ENCODE data around the gene BCAR3.

Gene BCAR3

DNA sequence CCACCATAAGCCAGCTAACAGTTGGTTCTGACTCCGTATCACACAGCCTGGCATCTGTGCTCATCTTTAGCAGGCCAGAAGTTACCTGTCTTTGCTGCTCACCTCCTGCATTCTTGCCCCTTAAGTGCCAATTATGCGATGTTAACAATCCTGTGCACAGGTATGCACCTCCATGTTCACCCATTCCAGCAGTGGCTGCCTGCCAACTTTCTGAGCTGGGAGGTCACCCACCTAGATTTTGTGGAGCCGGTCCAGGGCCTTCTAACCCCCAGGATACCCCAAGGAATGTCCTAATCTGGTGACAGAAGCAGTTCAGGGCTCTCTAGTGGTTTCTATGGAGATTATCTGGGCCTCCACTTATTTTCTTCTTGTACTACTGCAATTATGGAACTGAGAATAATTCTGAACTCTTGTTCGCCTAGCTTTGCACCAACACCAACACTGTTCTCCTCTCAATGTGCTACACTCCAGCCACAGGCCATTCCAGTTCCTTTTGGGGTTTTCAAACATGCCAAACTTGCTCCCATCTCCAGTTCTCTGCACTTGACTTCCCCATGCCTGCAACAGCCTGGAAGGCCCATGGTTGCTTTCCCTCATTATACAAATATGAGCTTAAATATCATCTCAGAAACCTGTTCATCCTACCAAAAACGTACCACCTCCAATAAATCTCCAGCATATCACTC is 9.0 kb downstream of the BCAR3 start:
- peaks cover 8% of the 10 kb centered on the region for H3K4me1 ChIP-seq (ENCODE audit: control insufficient read depth, low read depth, low read length)
- H3K36me3 ChIP-seq (ENCODE audit: control insufficient read depth, low read depth, low read length) = no peaks in the 10 kb centered on the region
- no peak overlapping the region for H3K4me3 ChIP-seq (ENCODE audit: low read length)
- no peaks in the 10 kb centered on the region for H3K27me3 ChIP-seq (ENCODE audit: control insufficient read depth, insufficient read depth, low read length)
- no peak overlapping the region for H3K9ac ChIP-seq (ENCODE audit: low read length)
- no peak overlapping the region for H3K27ac ChIP-seq (ENCODE audit: low read length)
- H3K9me3 ChIP-seq (ENCODE audit: control insufficient read depth, low read depth, low read length) = no peaks in the 10 kb centered on the region

DNA sequence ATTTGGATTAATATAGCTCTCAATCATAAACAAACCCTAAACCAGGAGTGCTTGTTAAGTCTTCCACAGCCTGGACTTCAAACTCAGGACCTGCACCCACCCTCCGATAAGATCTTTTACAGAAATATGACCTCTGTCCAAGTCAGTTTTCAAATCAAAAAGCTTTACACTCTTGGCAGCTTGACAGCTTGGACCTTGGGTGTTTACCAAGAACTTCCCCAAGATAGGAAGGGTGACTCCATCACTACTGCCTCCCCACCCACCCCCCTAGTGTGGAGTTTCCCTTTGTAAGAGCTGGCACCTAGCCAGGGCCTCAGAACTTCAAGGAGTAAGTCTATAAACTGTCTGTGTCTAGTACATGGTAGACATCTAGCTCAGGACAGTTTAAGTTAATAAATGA is 9.6 kb downstream of the BCAR3 start:
- Histone ChIP-seq H3K4me1 (ENCODE audit: control insufficient read depth, low read depth, low read length) (peaks cover 6% of the 10 kb centered on the region), H3K27me3 (ENCODE audit: control insufficient read depth, insufficient read depth, low read length) (no peaks in the 10 kb centered on the region), H3K27ac (ENCODE audit: low read length) (no peak overlapping the region), H3K9me3 (ENCODE audit: control insufficient read depth, low read depth, low read length) (no peaks in the 10 kb centered on the region), H3K36me3 (ENCODE audit: control insufficient read depth, low read depth, low read length) (no peaks in the 10 kb centered on the region), H3K9ac (ENCODE audit: low read length) (no peak overlapping the region), H3K4me3 (ENCODE audit: low read length) (no peak overlapping the region)

DNA sequence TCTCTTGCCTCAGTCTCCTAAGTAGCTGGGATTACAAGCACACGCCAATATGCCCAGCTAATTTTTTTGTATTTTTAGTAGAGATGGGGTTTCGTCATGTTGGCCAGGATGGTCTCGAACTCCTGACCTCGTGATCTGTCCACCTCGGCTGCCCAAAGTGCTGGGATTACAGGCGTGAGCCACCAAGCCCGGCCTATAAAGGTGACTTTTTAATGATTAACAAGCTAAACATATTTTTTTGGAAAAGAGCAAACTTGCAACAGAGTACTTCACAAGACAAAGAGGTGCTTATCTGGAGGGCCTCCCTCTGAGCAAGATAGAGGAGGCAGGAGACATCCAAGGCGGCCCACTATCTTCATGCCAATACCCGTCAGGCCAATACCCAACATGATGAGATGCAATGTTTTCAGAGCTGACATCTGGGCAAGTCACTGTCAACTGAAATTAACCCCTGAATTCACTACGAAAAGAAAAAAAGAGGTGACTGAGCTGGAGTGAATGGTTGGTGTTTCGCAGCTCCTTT is 10.5 kb downstream of the BCAR3 start:
- H3K27me3 ChIP-seq (ENCODE audit: control insufficient read depth, insufficient read depth, low read length) = no peaks in the 10 kb centered on the region
- H3K9ac ChIP-seq (ENCODE audit: low read length) = no peak overlapping the region
- no peak overlapping the region for H3K4me3 ChIP-seq (ENCODE audit: low read length)
- H3K9me3 ChIP-seq (ENCODE audit: control insufficient read depth, low read depth, low read length) = no peaks in the 10 kb centered on the region
- H3K36me3 ChIP-seq (ENCODE audit: control insufficient read depth, low read depth, low read length) = no peaks in the 10 kb centered on the region
- H3K4me1 ChIP-seq (ENCODE audit: control insufficient read depth, low read depth, low read length) = peaks cover 7% of the 10 kb centered on the region
- no peak overlapping the region for H3K27ac ChIP-seq (ENCODE audit: low read length)

DNA sequence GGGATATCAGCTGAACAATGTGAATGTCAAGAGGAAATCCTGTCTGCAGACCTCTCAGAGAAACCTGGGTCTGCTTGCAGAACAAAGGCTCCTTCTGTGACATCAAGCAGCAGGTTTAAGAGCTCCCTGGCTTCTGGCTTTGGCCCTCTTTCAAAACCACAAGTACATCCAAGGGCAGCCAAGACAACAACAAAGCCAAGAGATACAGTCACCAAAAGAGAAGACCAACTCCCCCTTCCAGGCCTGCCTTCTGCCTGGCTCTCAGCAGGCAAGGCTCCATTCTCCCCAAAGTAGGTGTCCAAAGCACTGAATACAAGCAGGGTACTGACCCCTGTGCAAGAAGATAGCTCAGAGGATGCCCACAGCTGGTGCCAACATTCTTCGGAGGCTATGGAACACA is 11.5 kb downstream of the BCAR3 start:
- Histone ChIP-seq H3K27me3 (ENCODE audit: control insufficient read depth, insufficient read depth, low read length) (no peaks in the 10 kb centered on the region), H3K4me1 (ENCODE audit: control insufficient read depth, low read depth, low read length) (peaks cover 5% of the 10 kb centered on the region), H3K9me3 (ENCODE audit: control insufficient read depth, low read depth, low read length) (no peaks in the 10 kb centered on the region), H3K9ac (ENCODE audit: low read length) (no peak overlapping the region), H3K36me3 (ENCODE audit: control insufficient read depth, low read depth, low read length) (no peaks in the 10 kb centered on the region), H3K4me3 (ENCODE audit: low read length) (no peak overlapping the region), H3K27ac (ENCODE audit: low read length) (no peak overlapping the region)

GRCh38 chr1:93669369-93669768 is 12.3 kb downstream of the BCAR3 start:
- no peaks in the 10 kb centered on the region for H3K9me3 ChIP-seq (ENCODE audit: control insufficient read depth, low read depth, low read length)
- no peak overlapping the region for H3K4me3 ChIP-seq (ENCODE audit: low read length)
- H3K36me3 ChIP-seq (ENCODE audit: control insufficient read depth, low read depth, low read length) = no peaks in the 10 kb centered on the region
- peaks cover 10% of the 10 kb centered on the region for H3K4me1 ChIP-seq (ENCODE audit: control insufficient read depth, low read depth, low read length)
- no peaks in the 10 kb centered on the region for H3K27me3 ChIP-seq (ENCODE audit: control insufficient read depth, insufficient read depth, low read length)
- H3K27ac ChIP-seq (ENCODE audit: low read length) = no peak overlapping the region
- H3K9ac ChIP-seq (ENCODE audit: low read length) = no peak overlapping the region

- Histone ChIP-seq H3K4me3 (ENCODE audit: low read length) (no peak overlapping the region), H3K9ac (ENCODE audit: low read length) (no peak overlapping the region), H3K9me3 (ENCODE audit: control insufficient read depth, low read depth, low read length) (no peaks in the 10 kb centered on the region), H3K36me3 (ENCODE audit: control insufficient read depth, low read depth, low read length) (no peaks in the 10 kb centered on the region), H3K27ac (ENCODE audit: low read length) (no peak overlapping the region), H3K4me1 (ENCODE audit: control insufficient read depth, low read depth, low read length) (peaks cover 10% of the 10 kb centered on the region), H3K27me3 (ENCODE audit: control insufficient read depth, insufficient read depth, low read length) (no peaks in the 10 kb centered on the region)
Observed at GRCh38 chr1:93668951-93669350, 12.7 kb downstream of the BCAR3 start.

GRCh38 chr1:93668121-93668520 is 13.5 kb downstream of the BCAR3 start:
- peaks cover 16% of the 10 kb centered on the region for H3K4me1 ChIP-seq (ENCODE audit: control insufficient read depth, low read depth, low read length)
- no peak overlapping the region for H3K4me3 ChIP-seq (ENCODE audit: low read length)
- H3K9me3 ChIP-seq (ENCODE audit: control insufficient read depth, low read depth, low read length) = no peaks in the 10 kb centered on the region
- H3K9ac ChIP-seq (ENCODE audit: low read length) = no peak overlapping the region
- peaks cover 4% of the 10 kb centered on the region for H3K36me3 ChIP-seq (ENCODE audit: control insufficient read depth, low read depth, low read length)
- H3K27me3 ChIP-seq (ENCODE audit: control insufficient read depth, insufficient read depth, low read length) = no peaks in the 10 kb centered on the region
- no peak overlapping the region for H3K27ac ChIP-seq (ENCODE audit: low read length)

GRCh38 chr1:93667642-93668041 is 14.0 kb downstream of the BCAR3 start:
- Histone ChIP-seq H3K27ac (ENCODE audit: low read length) (no peak overlapping the region), H3K9me3 (ENCODE audit: control insufficient read depth, low read depth, low read length) (no peaks in the 10 kb centered on the region), H3K27me3 (ENCODE audit: control insufficient read depth, insufficient read depth, low read length) (no peaks in the 10 kb centered on the region), H3K4me1 (ENCODE audit: control insufficient read depth, low read depth, low read length) (peaks cover 21% of the 10 kb centered on the region), H3K36me3 (ENCODE audit: control insufficient read depth, low read depth, low read length) (peaks cover 4% of the 10 kb centered on the region), H3K9ac (ENCODE audit: low read length) (no peak overlapping the region), H3K4me3 (ENCODE audit: low read length) (no peak overlapping the region)

DNA sequence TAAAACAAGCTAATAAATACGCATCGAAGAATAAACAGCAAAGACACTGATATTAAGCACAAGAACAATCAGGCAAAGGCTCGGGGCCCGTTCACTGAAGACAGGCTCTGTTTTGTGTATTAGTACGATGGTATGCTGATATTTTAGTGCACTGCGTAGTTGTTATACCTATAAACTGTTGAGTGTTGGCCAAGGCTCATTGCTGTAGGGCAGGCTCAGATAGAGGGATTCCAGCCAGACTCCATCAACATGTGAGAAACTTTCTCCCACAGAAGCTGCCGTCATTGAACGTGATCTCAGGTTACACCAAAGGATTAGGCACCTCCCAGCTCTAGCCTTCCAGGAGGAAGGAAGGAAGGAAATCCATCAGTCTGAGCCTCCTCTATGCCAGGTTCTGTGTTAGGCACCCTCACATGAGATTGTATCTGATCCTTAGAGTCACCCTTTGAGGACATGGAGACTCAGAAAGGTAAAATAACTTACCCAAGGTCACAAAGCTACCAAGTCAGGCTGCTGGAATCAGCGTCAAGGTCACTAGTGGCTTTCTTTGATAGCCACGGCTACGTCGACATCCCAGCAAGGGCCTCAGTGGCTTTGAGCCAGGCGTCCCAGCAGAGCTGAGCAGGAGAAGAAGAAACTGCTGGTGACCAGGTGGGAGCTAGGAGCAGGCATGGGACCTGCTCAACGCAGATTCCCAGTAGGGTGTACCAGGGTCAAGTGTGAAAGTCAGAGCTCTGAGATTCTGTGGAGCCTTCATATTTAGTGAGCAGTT is 14.8 kb downstream of the BCAR3 start:
- no peaks in the 10 kb centered on the region for H3K27me3 ChIP-seq (ENCODE audit: control insufficient read depth, insufficient read depth, low read length)
- no peaks in the 10 kb centered on the region for H3K9me3 ChIP-seq (ENCODE audit: control insufficient read depth, low read depth, low read length)
- H3K4me3 ChIP-seq (ENCODE audit: low read length) = no peak overlapping the region
- H3K4me1 ChIP-seq (ENCODE audit: control insufficient read depth, low read depth, low read length) = peaks cover 29% of the 10 kb centered on the region
- peaks cover 4% of the 10 kb centered on the region for H3K36me3 ChIP-seq (ENCODE audit: control insufficient read depth, low read depth, low read length)
- no peak overlapping the region for H3K27ac ChIP-seq (ENCODE audit: low read length)
- no peak overlapping the region for H3K9ac ChIP-seq (ENCODE audit: low read length)

DNA sequence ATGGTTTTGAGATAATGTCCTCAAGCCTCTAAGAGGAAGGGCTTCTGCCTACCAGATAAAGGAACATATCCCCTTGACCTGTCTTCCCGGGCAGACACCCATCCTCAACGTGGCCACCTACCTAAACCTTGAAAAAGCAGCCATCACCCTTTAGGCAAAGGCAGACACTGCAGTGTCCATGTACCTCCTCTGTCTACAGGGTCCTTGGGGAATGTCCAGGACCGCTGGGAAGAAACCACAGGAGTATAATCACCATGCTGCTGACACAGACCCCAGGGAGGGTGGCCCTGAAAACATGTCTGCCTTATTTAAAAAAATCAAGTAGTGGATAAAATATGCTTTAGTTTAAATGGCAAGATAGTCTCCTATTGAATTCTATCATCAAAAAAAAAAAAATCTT is 16.6 kb downstream of the BCAR3 start:
- Histone ChIP-seq H3K27me3 (ENCODE audit: control insufficient read depth, insufficient read depth, low read length) (no peaks in the 10 kb centered on the region), H3K4me1 (ENCODE audit: control insufficient read depth, low read depth, low read length) (peaks cover 29% of the 10 kb centered on the region), H3K4me3 (ENCODE audit: low read length) (no peak overlapping the region), H3K27ac (ENCODE audit: low read length) (no peak overlapping the region), H3K9me3 (ENCODE audit: control insufficient read depth, low read depth, low read length) (no peaks in the 10 kb centered on the region), H3K36me3 (ENCODE audit: control insufficient read depth, low read depth, low read length) (peaks cover 4% of the 10 kb centered on the region), H3K9ac (ENCODE audit: low read length) (no peak overlapping the region)

DNA sequence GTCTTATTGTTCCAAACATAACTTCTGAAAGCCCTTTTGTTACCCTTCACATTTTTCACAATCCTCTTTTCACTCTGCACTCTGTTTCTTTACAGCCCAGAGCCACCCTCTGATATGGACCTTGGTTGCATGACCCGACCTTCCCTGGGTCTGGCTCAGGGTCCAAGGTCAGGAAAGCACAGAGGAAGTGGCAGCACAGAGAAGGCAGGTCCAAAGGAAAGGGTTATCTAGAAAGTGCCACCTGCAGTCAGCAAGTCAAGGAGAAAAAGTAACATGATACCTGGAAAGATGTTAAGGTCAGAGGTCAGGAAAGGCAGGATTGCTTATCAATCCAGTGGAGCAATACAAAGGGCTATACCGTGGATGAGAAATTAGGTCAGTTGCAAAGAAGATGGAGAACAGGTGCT is 18.4 kb downstream of the BCAR3 start:
- H3K27ac ChIP-seq (ENCODE audit: low read length) = no peak overlapping the region

More for the DNA sequence above, 18.4 kb downstream of the BCAR3 start:
- peaks cover 4% of the 10 kb centered on the region for H3K36me3 ChIP-seq (ENCODE audit: control insufficient read depth, low read depth, low read length)
- no peaks in the 10 kb centered on the region for H3K27me3 ChIP-seq (ENCODE audit: control insufficient read depth, insufficient read depth, low read length)
- H3K4me1 ChIP-seq (ENCODE audit: control insufficient read depth, low read depth, low read length) = peaks cover 29% of the 10 kb centered on the region
- no peak overlapping the region for H3K4me3 ChIP-seq (ENCODE audit: low read length)
- no peaks in the 10 kb centered on the region for H3K9me3 ChIP-seq (ENCODE audit: control insufficient read depth, low read depth, low read length)
- no peak overlapping the region for H3K9ac ChIP-seq (ENCODE audit: low read length)

Measured in iPS-18a (cell line).